Fibroblast of mammary gland (primary cell): Measurements from ENCODE around the gene KLF6.

Experiments
- DNase-seq: peaks from one replicate; pipeline ENCODE4 v3.0.0-alpha.2; 2010; ENCODE audit warnings: low read depth
- H3K4me3 ChIP-seq: 2 replicates; pipeline ENCODE4 v1.5.1; 2011; ENCODE audit warnings: low read depth, mild to moderate bottlenecking, low read length, moderate library complexity; ENCODE audit not compliant: control insufficient read depth
- CTCF ChIP-seq: conservative IDR thresholded peaks from 2 replicates; pipeline ENCODE4 v1.5.1; 2011; ENCODE audit warnings: low read depth, low read length, inconsistent platforms; ENCODE audit not compliant: control insufficient read depth, insufficient read depth

The KLF6 gene

GRCh38 chr10:3801558-3802192, 16.7 kb upstream of the KLF6 start:
- TF ChIP-seq CTCF, result no peak
- DNase-seq, result no peak
- no peak overlapping the region for H3K4me3 ChIP-seq

- H3K4me3 ChIP-seq, result no peak overlapping the region
- TF ChIP-seq CTCF, result no peak
- no peak for DNase-seq
These were observed 15.6 kb upstream of the KLF6 start for GRCh38 chr10:3800586-3800985.

- DNase-seq, result no peak
These were observed 12.7 kb upstream of the KLF6 start for GRCh38 chr10:3797750-3798149.

GRCh38 chr10:3793553-3793952, 8.5 kb upstream of the KLF6 start:
- H3K4me3 ChIP-seq, result no peak overlapping the region
- TF ChIP-seq CTCF, result no peak
- no peak for DNase-seq

More at GRCh38 chr10:3797750-3798149, 12.7 kb upstream of the KLF6 start:
- TF ChIP-seq CTCF, result no peak
- no peak overlapping the region for H3K4me3 ChIP-seq

GRCh38 chr10:3792710-3793219, 7.8 kb upstream of the KLF6 start:
- DNase-seq, result no peak
- no peak overlapping the region for H3K4me3 ChIP-seq
- TF ChIP-seq CTCF, result no peak

- TF ChIP-seq CTCF, result no peak
- no peak overlapping the region for H3K4me3 ChIP-seq
- peak; percentile 82 for DNase-seq
These were observed 7.1 kb upstream of the KLF6 start for GRCh38 chr10:3791974-3792633.

GRCh38 chr10:3790858-3791257, 5.8 kb upstream of the KLF6 start:
- DNase-seq, result no peak
- no peak for TF ChIP-seq CTCF
- no peak overlapping the region for H3K4me3 ChIP-seq
